ENCODE results near the gene TBK1.

Gene TBK1

DNA sequence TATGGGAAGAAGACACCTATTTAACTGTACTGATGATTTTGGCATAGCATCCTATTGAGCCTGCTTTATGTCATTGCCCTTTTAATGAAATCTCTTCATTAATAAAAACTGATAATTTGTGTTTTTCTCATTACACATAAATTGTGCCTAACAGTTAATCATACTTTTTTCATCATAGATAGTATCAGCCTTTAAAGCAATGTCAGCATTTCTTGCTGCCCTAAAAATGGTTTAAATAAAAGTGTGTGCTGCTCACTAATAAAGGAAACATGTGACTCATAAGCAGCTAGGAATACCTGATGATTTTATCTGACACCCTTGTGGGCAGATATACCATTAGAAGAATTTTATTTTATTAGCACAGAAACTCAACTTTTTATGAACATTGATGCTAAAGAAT lies 26.7 kb downstream of the TBK1 start:
- Histone ChIP-seq H3K9ac (ENCODE audit: low read length) (no peak overlapping the region), H3K9me3 (ENCODE audit: control insufficient read depth, low read length) (no peaks in the 10 kb centered on the region), H3K27me3 (ENCODE audit: control insufficient read depth, insufficient read depth, low read length) (no peaks in the 10 kb centered on the region), H3K36me3 (ENCODE audit: control insufficient read depth, insufficient read depth, low read length) (peaks cover 5% of the 10 kb centered on the region), H3K4me3 (ENCODE audit: low read length) (no peak overlapping the region), H3K4me1 (ENCODE audit: control insufficient read depth, insufficient read depth, low read length) (no peaks in the 10 kb centered on the region)

DNA sequence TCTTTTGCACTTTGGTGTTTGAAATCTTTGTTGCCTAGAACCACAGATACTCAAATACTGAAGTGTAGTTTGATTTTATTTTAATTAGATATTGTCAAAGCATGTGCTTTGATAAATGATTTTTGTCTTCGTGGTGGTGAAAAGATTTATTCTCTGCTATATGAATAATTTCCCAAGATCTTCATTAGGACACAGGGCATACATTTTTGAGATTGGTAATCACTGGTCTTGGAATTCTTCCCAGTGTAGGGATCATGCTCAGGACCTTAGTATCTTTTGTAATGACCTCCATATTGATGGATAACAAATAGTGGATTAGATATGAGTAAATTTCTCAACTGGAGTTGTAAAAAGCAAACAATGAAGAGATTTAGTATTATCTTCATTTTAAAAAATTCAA lies 28.2 kb downstream of the TBK1 start:
- Histone ChIP-seq H3K9me3 (ENCODE audit: control insufficient read depth, low read length) (no peaks in the 10 kb centered on the region), H3K36me3 (ENCODE audit: control insufficient read depth, insufficient read depth, low read length) (peaks cover 5% of the 10 kb centered on the region), H3K27me3 (ENCODE audit: control insufficient read depth, insufficient read depth, low read length) (no peaks in the 10 kb centered on the region), H3K4me1 (ENCODE audit: control insufficient read depth, insufficient read depth, low read length) (no peaks in the 10 kb centered on the region), H3K4me3 (ENCODE audit: low read length) (no peak overlapping the region), H3K9ac (ENCODE audit: low read length) (no peak overlapping the region)

DNA sequence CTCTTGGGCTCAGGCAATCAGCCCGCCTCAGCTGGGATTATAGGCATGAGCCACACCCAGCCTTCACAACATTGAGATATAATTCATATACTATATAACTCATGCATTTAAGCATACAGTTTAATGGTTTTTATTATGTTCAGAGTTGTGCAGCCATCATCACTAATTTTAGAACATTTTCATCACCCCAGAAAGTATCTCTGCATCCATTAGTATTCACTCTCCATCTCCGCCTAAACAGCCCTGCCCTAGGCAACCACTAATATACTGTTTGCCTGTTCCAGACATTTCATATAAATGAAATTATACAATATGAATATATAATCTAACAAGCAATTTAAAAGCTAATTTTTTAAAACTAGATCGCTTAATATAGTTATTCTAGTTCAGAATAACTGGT lies 34.7 kb downstream of the TBK1 start:
- Histone ChIP-seq H3K36me3 (ENCODE audit: control insufficient read depth, insufficient read depth, low read length) (no peaks in the 10 kb centered on the region), H3K4me1 (ENCODE audit: control insufficient read depth, insufficient read depth, low read length) (no peaks in the 10 kb centered on the region), H3K9ac (ENCODE audit: low read length) (no peak overlapping the region), H3K27me3 (ENCODE audit: control insufficient read depth, insufficient read depth, low read length) (no peaks in the 10 kb centered on the region), H3K9me3 (ENCODE audit: control insufficient read depth, low read length) (no peaks in the 10 kb centered on the region), H3K4me3 (ENCODE audit: low read length) (no peak overlapping the region)

DNA sequence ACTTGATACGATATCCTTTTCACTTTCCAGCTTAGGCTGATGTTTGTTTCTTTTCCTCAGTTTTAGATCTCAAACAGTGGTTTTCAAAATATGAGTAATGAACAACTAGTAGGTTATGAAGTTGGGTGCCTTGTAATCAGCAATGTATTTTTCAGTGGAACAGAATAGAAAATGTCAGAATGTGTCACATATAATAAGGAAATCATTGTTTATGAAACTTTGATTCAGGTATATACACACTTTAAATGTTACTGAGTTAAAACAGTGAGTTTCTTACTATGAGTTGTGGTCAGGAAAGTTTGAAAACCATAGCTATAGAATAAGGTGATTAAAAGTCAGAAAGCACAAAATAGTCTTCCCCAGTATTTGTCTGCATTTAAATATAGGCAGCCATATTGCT lies 39.8 kb downstream of the TBK1 start:
- H3K9ac ChIP-seq (ENCODE audit: low read length): no peak overlapping the region
- H3K27me3 ChIP-seq (ENCODE audit: control insufficient read depth, insufficient read depth, low read length): no peaks in the 10 kb centered on the region
- H3K4me3 ChIP-seq (ENCODE audit: low read length): no peak overlapping the region
- no peaks in the 10 kb centered on the region for H3K36me3 ChIP-seq (ENCODE audit: control insufficient read depth, insufficient read depth, low read length)
- H3K4me1 ChIP-seq (ENCODE audit: control insufficient read depth, insufficient read depth, low read length): no peaks in the 10 kb centered on the region
- H3K9me3 ChIP-seq (ENCODE audit: control insufficient read depth, low read length): no peaks in the 10 kb centered on the region

DNA sequence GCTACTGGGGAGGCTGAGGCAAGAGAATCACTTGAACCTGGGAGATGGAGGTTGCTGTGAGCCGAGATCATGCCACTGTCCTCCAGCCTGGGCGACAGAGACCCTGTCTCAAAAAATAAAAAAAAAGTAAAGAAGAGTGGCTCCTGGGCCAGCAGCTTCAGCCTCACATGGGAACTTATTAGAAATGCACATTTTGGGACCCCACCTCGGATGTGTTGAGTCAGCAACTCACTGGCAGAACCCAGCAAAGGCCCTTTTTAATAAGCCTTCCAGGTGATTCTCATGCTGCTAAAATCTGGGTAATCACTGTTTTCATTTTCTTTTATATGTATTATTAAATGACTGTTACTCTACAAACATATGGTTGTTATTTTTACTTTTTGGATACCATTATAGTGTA lies 41.6 kb downstream of the TBK1 start:
- Histone ChIP-seq H3K4me1 (ENCODE audit: control insufficient read depth, insufficient read depth, low read length) (no peaks in the 10 kb centered on the region), H3K27me3 (ENCODE audit: control insufficient read depth, insufficient read depth, low read length) (no peaks in the 10 kb centered on the region), H3K9ac (ENCODE audit: low read length) (no peak overlapping the region), H3K4me3 (ENCODE audit: low read length) (no peak overlapping the region), H3K9me3 (ENCODE audit: control insufficient read depth, low read length) (no peaks in the 10 kb centered on the region), H3K36me3 (ENCODE audit: control insufficient read depth, insufficient read depth, low read length) (no peaks in the 10 kb centered on the region)

DNA sequence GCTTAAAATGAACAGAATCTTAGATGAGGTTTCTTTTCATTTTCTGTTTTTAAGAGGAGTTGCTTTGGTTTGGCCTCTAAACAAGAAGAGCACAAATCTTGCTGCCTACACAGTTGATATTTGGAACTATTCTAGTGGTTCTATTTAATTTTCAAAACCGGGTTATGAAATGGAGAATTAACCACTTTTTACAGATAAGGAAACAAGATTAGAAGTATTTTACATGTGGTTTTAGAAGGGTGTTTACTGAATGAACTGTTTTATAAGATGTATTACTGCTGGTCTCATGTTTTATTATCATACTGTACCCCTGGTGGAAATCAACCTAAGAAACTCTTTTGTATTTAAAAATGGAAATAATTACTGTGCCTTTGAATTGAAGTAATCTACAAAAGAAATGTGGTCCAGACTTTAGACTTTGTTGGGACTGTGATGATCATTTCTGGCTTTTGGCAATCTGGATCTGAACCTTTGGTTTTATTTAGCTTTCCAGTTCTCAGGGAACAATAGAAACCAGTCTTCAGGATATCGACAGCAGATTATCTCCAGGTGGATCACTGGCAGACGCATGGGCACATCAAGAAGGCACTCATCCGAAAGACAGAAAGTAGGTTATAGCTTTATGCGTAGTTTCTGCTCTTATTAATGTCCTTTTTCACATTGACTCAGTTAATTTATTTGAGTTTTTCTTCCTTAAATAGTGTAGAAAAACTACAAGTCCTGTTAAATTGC lies 43.2 kb downstream of the TBK1 start:
- H3K4me1 ChIP-seq (ENCODE audit: control insufficient read depth, insufficient read depth, low read length): no peaks in the 10 kb centered on the region
- H3K36me3 ChIP-seq (ENCODE audit: control insufficient read depth, insufficient read depth, low read length): no peaks in the 10 kb centered on the region
- H3K9ac ChIP-seq (ENCODE audit: low read length): no peak overlapping the region
- H3K27me3 ChIP-seq (ENCODE audit: control insufficient read depth, insufficient read depth, low read length): no peaks in the 10 kb centered on the region
- no peaks in the 10 kb centered on the region for H3K9me3 ChIP-seq (ENCODE audit: control insufficient read depth, low read length)
- H3K4me3 ChIP-seq (ENCODE audit: low read length): no peak overlapping the region

DNA sequence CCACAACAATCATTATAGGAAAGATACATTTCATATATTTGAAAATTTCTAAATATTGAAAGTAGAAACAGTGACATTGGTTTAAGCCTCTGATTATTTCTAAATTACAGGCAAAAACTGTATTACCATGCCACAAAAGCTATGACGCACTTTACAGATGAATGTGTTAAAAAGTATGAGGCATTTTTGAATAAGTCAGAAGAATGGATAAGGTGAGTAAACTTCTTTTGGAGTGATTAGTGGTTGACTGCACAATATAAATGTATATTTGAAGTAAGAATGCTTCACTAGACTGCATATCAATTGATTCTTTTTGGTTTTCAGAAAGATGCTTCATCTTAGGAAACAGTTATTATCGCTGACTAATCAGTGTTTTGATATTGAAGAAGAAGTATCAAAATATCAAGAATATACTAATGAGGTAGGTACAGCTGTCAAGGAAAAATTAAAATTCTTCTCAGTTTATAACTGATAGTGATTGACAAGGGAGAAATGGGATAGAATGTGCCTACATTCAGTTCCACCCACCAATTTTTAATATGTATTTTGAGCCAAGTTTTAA lies 45.0 kb downstream of the TBK1 start:
- Histone ChIP-seq H3K36me3 (ENCODE audit: control insufficient read depth, insufficient read depth, low read length) (no peaks in the 10 kb centered on the region), H3K4me1 (ENCODE audit: control insufficient read depth, insufficient read depth, low read length) (no peaks in the 10 kb centered on the region), H3K9me3 (ENCODE audit: control insufficient read depth, low read length) (no peaks in the 10 kb centered on the region), H3K27me3 (ENCODE audit: control insufficient read depth, insufficient read depth, low read length) (no peaks in the 10 kb centered on the region), H3K9ac (ENCODE audit: low read length) (no peak overlapping the region), H3K4me3 (ENCODE audit: low read length) (no peak overlapping the region)

DNA sequence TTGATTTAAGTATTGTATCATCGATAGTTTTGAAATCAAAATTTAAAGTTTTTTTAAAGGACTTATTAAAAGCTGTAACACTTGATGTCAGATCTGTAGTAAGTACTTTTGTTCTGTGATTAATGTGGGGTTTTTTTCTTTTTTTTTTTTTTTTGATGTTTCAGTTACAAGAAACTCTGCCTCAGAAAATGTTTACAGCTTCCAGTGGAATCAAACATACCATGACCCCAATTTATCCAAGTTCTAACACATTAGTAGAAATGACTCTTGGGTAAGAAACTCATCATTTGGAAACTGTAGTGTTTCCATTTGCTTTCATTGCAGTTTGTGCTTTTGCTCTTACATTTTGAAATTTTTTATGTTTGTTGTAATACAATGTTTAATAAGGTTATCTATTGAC lies 45.6 kb downstream of the TBK1 start:
- H3K9me3 ChIP-seq (ENCODE audit: control insufficient read depth, low read length): no peaks in the 10 kb centered on the region
- no peaks in the 10 kb centered on the region for H3K36me3 ChIP-seq (ENCODE audit: control insufficient read depth, insufficient read depth, low read length)
- H3K9ac ChIP-seq (ENCODE audit: low read length): no peak overlapping the region
- H3K4me1 ChIP-seq (ENCODE audit: control insufficient read depth, insufficient read depth, low read length): no peaks in the 10 kb centered on the region
- no peaks in the 10 kb centered on the region for H3K27me3 ChIP-seq (ENCODE audit: control insufficient read depth, insufficient read depth, low read length)
- H3K4me3 ChIP-seq (ENCODE audit: low read length): no peak overlapping the region

DNA sequence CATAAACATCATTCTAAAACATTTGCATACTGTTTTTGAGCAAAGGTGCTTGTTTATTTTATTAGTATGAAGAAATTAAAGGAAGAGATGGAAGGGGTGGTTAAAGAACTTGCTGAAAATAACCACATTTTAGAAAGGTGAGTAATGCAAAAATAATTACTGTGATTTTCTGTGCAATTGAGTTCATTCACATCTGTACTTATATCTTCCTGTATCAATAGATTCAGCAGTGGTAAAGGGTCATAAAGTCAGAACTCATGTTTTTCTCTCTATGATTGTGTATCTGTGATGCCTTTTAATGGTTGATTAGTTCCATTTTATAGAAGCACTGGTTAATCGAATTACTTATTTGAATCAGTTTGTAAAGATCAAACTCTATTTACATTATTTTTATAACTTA lies 46.0 kb downstream of the TBK1 start:
- Histone ChIP-seq H3K4me1 (ENCODE audit: control insufficient read depth, insufficient read depth, low read length) (no peaks in the 10 kb centered on the region), H3K4me3 (ENCODE audit: low read length) (no peak overlapping the region), H3K27me3 (ENCODE audit: control insufficient read depth, insufficient read depth, low read length) (no peaks in the 10 kb centered on the region), H3K36me3 (ENCODE audit: control insufficient read depth, insufficient read depth, low read length) (no peaks in the 10 kb centered on the region), H3K9ac (ENCODE audit: low read length) (no peak overlapping the region), H3K9me3 (ENCODE audit: control insufficient read depth, low read length) (no peaks in the 10 kb centered on the region)

DNA sequence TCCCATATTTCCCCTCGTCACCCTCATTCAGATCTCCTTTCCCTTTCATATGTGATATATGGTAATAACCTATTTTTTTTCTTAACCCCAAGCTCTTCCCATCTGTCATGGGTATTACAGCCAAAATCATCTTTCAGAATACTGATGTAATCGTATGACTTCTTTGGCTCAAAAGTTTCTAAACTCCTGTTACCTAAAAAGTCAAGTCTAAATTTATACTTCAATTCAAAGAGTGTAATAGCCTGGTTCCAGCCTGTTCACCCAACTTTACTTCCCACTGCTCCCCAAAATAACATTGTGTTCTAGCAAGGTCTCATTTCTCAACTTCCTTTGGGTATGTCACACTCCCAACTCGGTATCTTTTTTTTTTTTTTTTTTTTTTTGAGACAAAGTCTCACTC lies 48.5 kb downstream of the TBK1 start:
- H3K9ac ChIP-seq (ENCODE audit: low read length): no peak overlapping the region
- no peaks in the 10 kb centered on the region for H3K4me1 ChIP-seq (ENCODE audit: control insufficient read depth, insufficient read depth, low read length)
- H3K9me3 ChIP-seq (ENCODE audit: control insufficient read depth, low read length): no peaks in the 10 kb centered on the region
- H3K36me3 ChIP-seq (ENCODE audit: control insufficient read depth, insufficient read depth, low read length): no peaks in the 10 kb centered on the region
- H3K27me3 ChIP-seq (ENCODE audit: control insufficient read depth, insufficient read depth, low read length): no peaks in the 10 kb centered on the region
- no peak overlapping the region for H3K4me3 ChIP-seq (ENCODE audit: low read length)

DNA sequence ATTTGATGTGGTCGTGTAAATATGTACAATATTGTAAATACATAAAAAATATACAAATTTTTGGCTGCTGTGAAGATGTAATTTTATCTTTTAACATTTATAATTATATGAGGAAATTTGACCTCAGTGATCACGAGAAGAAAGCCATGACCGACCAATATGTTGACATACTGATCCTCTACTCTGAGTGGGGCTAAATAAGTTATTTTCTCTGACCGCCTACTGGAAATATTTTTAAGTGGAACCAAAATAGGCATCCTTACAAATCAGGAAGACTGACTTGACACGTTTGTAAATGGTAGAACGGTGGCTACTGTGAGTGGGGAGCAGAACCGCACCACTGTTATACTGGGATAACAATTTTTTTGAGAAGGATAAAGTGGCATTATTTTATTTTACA lies 49.6 kb downstream of the TBK1 start:
- H3K27me3 ChIP-seq (ENCODE audit: control insufficient read depth, insufficient read depth, low read length): no peaks in the 10 kb centered on the region
- H3K4me3 ChIP-seq (ENCODE audit: low read length): no peak overlapping the region
- no peaks in the 10 kb centered on the region for H3K36me3 ChIP-seq (ENCODE audit: control insufficient read depth, insufficient read depth, low read length)
- no peaks in the 10 kb centered on the region for H3K4me1 ChIP-seq (ENCODE audit: control insufficient read depth, insufficient read depth, low read length)
- no peak overlapping the region for H3K9ac ChIP-seq (ENCODE audit: low read length)
- H3K9me3 ChIP-seq (ENCODE audit: control insufficient read depth, low read length): no peaks in the 10 kb centered on the region

DNA sequence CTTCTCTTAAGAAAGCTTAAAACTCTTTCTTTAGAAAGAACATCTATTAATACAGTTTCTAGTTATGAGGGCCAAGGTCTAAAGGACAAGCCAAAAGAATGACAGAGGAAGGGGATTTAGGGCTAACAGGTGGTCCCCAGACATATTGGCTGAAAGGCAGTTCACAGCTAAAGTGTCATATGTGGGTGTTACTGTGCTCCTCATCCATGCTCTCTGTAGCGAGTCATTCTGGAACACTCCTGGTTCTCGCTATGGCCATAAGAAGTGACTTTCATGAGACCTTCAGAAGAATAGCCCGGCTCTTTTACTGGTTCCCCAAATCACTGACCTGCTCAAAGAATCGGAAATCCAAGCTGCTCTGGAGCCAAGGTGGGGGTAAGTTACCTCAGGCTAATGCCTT lies 55.0 kb downstream of the TBK1 start:
- no peaks in the 10 kb centered on the region for H3K9me3 ChIP-seq (ENCODE audit: control insufficient read depth, low read length)
- no peaks in the 10 kb centered on the region for H3K4me1 ChIP-seq (ENCODE audit: control insufficient read depth, insufficient read depth, low read length)
- no peaks in the 10 kb centered on the region for H3K36me3 ChIP-seq (ENCODE audit: control insufficient read depth, insufficient read depth, low read length)
- no peaks in the 10 kb centered on the region for H3K27me3 ChIP-seq (ENCODE audit: control insufficient read depth, insufficient read depth, low read length)
- no peak overlapping the region for H3K4me3 ChIP-seq (ENCODE audit: low read length)
- no peak overlapping the region for H3K9ac ChIP-seq (ENCODE audit: low read length)

DNA sequence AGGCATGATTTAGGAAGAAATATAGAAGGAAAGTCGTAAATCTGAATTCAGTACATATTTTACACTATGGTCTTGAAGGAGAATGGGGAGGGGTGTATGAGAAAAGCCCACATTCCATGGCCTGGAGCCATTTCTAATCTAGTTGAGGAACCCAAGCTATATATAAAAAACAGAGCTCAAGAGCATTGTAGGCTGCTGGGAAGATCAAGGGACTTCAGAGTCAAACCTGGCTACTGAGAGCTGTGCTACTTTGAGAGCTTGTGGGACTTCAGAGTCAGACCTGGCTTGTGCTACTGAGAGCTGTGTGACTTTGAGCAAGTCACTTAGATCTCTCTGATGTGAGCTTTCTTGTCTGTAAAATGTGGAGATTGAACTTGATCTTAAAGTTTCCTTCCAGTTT lies 58.7 kb downstream of the TBK1 start:
- H3K4me1 ChIP-seq (ENCODE audit: control insufficient read depth, insufficient read depth, low read length): no peaks in the 10 kb centered on the region
- H3K36me3 ChIP-seq (ENCODE audit: control insufficient read depth, insufficient read depth, low read length): no peaks in the 10 kb centered on the region
- H3K9me3 ChIP-seq (ENCODE audit: control insufficient read depth, low read length): no peaks in the 10 kb centered on the region

More for the DNA sequence above, 58.7 kb downstream of the TBK1 start:
- H3K4me3 ChIP-seq (ENCODE audit: low read length): no peak overlapping the region
- no peaks in the 10 kb centered on the region for H3K27me3 ChIP-seq (ENCODE audit: control insufficient read depth, insufficient read depth, low read length)
- H3K9ac ChIP-seq (ENCODE audit: low read length): no peak overlapping the region

Data from mucosa of stomach (tissue), 1 donor.